Uterus (tissue), 2 donors: ENCODE data around the gene ATP5F1E.

Source experiments
- POLR2A ChIP-seq, 2 donors: fragments of 450-650 bp; IDR thresholded peaks; one replicate each; pipeline ENCODE4 v1.6.1; 2016; ENCODE audit warnings: antibody characterized with exemption in 2 of 2, mild to moderate bottlenecking in 1 of 2, moderate library complexity in 1 of 2
- TF ChIP-seq, protein P1 (sequence below), 4 experiments: fragments of 200-600 bp in 2 of 4; fragments of 450-650 bp in 2 of 4; sonication (generic) in 2 of 4; IDR thresholded peaks; one replicate each; pipeline ENCODE4 v1.5.1; 2016 to 2019; ENCODE audit warnings: antibody characterized with exemption in 4 of 4, mild to moderate bottlenecking in 2 of 4, moderate library complexity in 1 of 4

DNA sequence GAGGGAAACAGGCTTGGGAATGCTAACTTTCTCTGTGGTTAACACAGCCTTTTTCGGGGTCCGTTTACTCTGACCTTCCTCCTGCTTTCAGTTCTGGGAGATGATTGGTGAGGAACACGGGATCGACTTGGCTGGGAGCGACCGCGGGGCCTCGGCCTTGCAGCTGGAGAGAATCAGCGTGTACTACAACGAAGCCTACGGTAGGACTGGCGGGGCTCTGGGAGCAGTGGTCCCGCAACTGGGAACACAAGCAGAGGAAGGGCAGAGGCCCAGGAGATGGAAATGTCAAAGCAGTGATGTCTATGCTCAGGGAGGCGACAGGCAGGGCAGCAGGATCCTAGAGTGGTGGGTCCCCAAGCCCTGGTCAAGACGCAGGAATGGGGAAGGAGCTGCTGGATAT lies 9.4 kb downstream of the ATP5F1E start:
- no peak for TF ChIP-seq POLR2A (IDR thresholded peaks at IDR 0.05)
- TF ChIP-seq, protein P1, sequence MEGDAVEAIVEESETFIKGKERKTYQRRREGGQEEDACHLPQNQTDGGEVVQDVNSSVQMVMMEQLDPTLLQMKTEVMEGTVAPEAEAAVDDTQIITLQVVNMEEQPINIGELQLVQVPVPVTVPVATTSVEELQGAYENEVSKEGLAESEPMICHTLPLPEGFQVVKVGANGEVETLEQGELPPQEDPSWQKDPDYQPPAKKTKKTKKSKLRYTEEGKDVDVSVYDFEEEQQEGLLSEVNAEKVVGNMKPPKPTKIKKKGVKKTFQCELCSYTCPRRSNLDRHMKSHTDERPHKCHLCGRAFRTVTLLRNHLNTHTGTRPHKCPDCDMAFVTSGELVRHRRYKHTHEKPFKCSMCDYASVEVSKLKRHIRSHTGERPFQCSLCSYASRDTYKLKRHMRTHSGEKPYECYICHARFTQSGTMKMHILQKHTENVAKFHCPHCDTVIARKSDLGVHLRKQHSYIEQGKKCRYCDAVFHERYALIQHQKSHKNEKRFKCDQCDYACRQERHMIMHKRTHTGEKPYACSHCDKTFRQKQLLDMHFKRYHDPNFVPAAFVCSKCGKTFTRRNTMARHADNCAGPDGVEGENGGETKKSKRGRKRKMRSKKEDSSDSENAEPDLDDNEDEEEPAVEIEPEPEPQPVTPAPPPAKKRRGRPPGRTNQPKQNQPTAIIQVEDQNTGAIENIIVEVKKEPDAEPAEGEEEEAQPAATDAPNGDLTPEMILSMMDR (IDR thresholded peaks at IDR 0.05): no peak
